AG04449 (cell line): ENCODE results near the gene PCSK1N.

Source experiments
- CTCF ChIA-PET: fragments of 350-600 bp; formaldehyde crosslinking; extraction: SDS; loops from one replicate; lab custom pipeline; 2021; ENCODE audit warnings: antibody characterized with exemption; lab: Yijun Ruan, JAX
- POLR2A ChIA-PET: fragments of 400-600, 350-600 bp; formaldehyde crosslinking; extraction: SDS; loops from one replicate; lab custom pipeline; 2020; ENCODE audit warnings: antibody characterized with exemption, inconsistent platforms; lab: Yijun Ruan, JAX
- DNase-seq: peaks from one replicate; pipeline ENCODE4 v3.0.0-alpha.2; 2010; ENCODE audit warnings: low read depth, low spot score
- H3K4me3 ChIP-seq: 2 replicates; pipeline ENCODE4 v1.5.1; 2011; ENCODE audit warnings: low read depth, mild to moderate bottlenecking, control low read depth, low read length
- CTCF ChIP-seq: IDR thresholded peaks from one replicate; pipeline ENCODE4 v1.5.1; 2011; ENCODE audit warnings: mild to moderate bottlenecking, moderate library complexity, low read length, control low read depth, inconsistent platforms; ENCODE audit not compliant: insufficient read depth; ENCODE audit errors: missing control alignments

The PCSK1N gene

GRCh38 chrX:48781705-48782104, 53.7 kb downstream of the PCSK1N start:
- H3K4me3 ChIP-seq: no peak overlapping the region
- no peak for DNase-seq
- TF ChIP-seq CTCF: no peak
- ChIA-PET CTCF (no interaction called here), POLR2A (no interaction called here)
